Choroid plexus epithelial cell (primary cell): ENCODE measurements around the gene CDHR3.

Source experiments
- DNase-seq: peaks from one replicate; pipeline ENCODE4 v3.0.0-alpha.2; 2010; ENCODE audit warnings: low read depth
- H3K4me3 ChIP-seq: 2 replicates; pipeline ENCODE4 v1.5.1; 2011; ENCODE audit warnings: low read depth, mild to moderate bottlenecking, control low read depth, low read length, moderate library complexity
- TF ChIP-seq, protein P1 (sequence below): conservative IDR thresholded peaks from 2 replicates; pipeline ENCODE4 v1.5.1; 2011; ENCODE audit warnings: low read depth, mild to moderate bottlenecking, control low read depth, inconsistent platforms, low read length, moderate library complexity

CDHR3 gene

DNA sequence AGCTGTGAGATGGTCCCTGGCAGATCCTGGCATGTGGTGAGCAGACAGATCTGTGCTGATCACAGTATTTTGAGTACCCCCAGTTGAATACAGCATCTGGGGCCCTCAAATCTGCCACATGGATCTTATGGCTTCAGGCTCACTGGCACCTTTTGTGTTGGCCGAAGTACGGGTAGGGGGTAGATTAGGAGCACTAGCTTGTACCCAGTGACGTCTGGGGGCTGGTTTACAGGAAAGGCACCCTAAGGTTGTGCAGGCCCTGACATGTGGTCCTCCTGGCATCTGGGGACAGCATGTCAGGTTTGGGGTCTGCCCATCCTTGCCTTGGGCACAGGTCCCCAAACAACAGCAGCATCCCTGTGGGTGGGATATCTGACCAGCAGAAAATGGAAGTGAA is 95.9 kb downstream of the CDHR3 start:
- TF ChIP-seq, protein P1, sequence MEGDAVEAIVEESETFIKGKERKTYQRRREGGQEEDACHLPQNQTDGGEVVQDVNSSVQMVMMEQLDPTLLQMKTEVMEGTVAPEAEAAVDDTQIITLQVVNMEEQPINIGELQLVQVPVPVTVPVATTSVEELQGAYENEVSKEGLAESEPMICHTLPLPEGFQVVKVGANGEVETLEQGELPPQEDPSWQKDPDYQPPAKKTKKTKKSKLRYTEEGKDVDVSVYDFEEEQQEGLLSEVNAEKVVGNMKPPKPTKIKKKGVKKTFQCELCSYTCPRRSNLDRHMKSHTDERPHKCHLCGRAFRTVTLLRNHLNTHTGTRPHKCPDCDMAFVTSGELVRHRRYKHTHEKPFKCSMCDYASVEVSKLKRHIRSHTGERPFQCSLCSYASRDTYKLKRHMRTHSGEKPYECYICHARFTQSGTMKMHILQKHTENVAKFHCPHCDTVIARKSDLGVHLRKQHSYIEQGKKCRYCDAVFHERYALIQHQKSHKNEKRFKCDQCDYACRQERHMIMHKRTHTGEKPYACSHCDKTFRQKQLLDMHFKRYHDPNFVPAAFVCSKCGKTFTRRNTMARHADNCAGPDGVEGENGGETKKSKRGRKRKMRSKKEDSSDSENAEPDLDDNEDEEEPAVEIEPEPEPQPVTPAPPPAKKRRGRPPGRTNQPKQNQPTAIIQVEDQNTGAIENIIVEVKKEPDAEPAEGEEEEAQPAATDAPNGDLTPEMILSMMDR = no peak
- DNase-seq = no peak
- no peak overlapping the region for H3K4me3 ChIP-seq

DNA sequence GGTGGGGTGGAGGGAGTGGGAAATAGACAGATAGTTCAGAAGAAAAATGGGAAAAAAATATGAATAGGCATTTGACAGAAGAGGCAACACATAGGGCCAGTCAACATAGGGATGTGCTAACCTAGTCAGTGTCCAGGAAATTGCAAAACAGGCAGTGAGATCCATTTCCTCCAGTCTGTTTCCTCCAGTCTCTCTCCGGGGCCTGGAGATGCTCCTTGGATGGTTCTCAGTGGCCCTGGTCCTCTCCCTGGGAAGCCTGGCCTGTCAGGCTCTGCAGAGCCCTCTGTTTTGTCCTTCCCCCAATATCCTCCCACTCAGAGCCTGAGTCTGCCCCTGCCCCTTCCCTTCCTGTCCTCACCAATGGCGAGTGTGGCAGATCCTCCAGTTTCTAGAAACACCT is 96.5 kb downstream of the CDHR3 start:
- H3K4me3 ChIP-seq = no peak overlapping the region
- TF ChIP-seq, protein P1 = no peak
- DNase-seq = peak; percentile 29

DNA sequence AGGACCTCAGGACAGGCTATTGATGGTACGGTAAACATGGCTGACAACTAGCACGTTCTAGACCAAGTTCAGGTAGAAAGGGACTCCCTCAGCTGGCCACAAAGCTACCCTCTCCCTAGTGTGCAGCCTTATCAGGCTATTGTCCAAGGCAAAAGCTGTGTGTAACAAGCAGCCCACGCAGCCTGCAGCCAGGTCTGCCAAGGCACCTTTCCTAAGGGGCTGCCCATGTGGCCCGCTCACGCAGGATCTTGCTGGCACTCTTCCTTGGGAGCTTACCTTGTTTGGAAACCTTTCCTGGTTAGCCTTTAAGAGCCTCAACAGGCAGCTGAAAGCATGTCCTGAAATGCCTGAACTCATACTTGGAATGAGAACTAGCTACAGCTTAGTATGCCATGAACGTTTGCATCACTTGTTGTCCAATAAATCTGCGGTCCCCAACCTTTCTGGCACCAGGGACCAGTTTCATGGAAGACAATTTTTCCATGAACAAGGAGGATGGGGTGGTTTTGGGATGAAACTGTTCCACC is 97.4 kb downstream of the CDHR3 start:
- TF ChIP-seq, protein P1 = no peak
- H3K4me3 ChIP-seq = no peak overlapping the region
- DNase-seq = no peak

DNA sequence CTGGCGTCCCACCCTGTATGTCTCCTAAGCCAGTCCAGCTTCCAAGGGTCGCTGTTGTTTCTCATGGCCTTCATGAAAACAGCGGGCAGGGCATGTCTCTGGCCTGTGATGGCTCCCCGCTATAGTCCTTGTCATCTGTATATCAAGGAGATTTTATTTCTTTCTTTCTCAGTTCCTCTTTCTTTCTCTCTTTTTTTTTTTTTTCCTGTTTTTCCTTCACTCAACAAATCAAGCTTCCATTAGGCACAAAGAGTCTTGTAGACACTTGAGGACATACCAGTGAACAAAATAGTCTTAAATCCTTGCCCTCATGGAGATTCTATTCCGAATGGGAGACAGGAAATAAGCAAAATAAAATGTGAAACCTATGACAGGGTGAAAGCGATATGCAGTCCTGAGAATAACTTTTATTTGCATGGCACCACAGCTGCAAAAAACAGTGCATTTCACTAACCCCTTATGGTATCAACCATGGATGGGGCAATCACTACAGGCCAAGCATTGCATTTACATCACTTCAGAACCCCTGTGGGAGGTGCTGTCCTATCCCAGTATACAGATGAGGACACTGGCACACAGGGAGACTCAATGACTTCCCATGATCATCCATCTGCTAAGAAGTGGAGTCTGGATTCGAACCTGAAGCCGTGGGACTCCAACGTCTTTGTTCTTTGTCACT is 98.4 kb downstream of the CDHR3 start:
- no peak overlapping the region for H3K4me3 ChIP-seq
- TF ChIP-seq, protein P1 = no peak
- no peak for DNase-seq

DNA sequence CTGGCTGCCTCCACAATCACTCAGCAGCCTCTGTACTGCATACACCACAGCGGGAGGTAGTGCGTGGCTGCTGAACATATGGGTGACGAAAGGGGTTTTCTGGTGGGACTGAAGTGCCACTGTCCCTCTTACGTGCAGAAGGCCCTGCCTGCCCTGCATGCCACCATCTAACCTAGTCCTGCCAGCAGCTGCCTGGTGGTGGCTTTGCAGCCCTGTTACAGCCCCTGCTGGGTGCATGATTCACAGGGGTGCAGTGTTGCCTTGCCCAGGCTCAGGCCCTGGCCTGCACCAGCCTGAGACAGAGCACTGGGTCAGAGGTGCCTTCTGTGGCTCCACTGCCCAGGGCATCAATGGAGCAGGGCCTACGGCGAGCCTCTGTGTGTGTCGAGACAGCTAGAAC is 98.9 kb downstream of the CDHR3 start:
- H3K4me3 ChIP-seq = no peak overlapping the region
- DNase-seq = no peak

DNA sequence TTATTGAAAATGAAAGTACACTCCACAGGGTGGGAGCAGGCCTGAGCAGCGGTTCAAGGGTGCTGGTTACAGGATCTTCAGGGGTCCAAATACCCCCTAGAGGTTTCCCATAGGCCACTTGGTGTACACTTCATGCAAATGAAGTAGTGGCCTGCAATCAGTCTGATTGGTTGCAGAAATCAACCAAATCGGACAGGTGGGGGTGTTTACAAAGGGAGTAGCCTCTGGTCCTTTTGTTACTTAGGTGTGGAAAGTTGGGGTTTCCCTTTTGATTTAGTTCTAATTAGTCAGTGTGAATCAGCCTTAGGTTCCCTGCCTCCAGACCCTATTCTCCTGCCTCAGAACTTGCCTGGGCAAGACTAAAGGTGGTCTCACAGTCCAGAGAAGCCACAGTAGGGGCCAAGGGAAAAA is 99.5 kb downstream of the CDHR3 start:
- no peak overlapping the region for H3K4me3 ChIP-seq
- no peak for DNase-seq
- TF ChIP-seq, protein P1 = no peak

More for the DNA sequence above, 98.9 kb downstream of the CDHR3 start:
- TF ChIP-seq, protein P1 = no peak

DNA sequence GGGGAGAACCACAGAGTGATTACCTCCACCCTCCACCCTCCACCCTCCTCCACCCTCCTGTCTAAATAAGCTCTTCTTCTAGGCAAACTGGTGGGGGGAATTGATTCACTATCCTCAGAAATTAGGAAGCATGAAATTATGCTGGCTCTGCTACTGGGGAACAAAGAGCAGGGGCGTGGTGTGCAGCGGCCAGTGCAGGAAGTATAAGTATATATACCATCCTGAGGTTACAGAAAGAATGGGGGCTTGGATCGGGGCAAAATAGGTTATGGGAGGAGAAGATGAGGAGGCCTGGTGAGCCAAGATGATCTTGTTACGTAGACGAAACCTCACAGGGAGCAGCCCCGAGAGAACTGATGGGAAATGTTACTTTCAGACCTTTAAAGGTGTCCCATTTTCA is 100.0 kb downstream of the CDHR3 start:
- no peak overlapping the region for H3K4me3 ChIP-seq
- DNase-seq = no peak
- TF ChIP-seq, protein P1 = no peak
